Measurements from ENCODE around the gene ABI1. TPM values are rescaled to one million over a fixed set of nuclear protein-coding genes. Genes with fewer than 3 reads are reported as not detected.

Gene ABI1
- total RNA-seq, 1 experiment from 2014 or later = 36.9 TPM

DNA sequence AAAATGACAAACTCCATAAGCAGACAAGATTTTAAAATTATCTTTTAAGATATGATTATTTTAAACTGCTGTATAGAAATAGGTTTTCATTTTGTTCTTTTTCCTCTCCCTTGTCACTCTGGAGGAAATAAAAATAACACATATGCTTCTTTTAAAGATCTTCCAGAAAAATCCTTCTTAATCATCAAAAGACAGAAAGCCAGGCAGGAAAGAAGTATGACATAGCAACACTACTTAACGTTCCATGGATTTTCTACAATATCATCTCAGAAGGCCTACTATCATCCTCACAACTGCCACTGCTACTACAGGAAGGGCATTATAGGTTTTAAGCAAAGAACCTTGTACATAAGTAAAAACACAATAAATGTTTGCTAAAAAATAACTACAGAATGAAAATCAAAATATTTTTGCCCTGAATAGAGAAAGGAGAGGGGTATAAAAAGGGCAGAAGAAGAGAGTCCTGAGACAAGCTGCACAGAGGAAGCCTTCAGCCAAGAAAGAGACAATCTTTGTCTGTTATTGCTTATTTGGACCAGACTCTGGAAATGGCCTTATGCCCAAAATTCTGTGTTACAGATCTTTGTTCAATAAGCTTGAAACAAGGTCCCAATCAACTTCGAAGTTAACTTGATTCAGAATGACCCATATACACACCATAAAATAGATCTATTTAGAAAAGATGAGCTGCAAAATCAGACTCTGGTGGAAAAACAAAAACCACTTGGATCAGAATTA lies 67.8 kb downstream of the ABI1 start:
- Histone ChIP-seq H3K9ac (ENCODE audit: extremely low read depth, insufficient read length, low read length) (no peak overlapping the region), H3K23me2 (ENCODE audit: insufficient read length, low read depth, low read length, poor library complexity, severe bottlenecking) (no peaks in the 10 kb centered on the region), H3K18ac (ENCODE audit: insufficient read length, low read depth, low read length) (no peak overlapping the region), H3K79me2 (ENCODE audit: insufficient read depth, low read length) (no peaks in the 10 kb centered on the region; the same call in 1 of the 2 replicates), H2BK5ac (ENCODE audit: insufficient read length, low read length) (no peak overlapping the region), H3K4me2 (ENCODE audit: insufficient read depth, insufficient read length, low read length) (no peak overlapping the region), H2BK15ac (ENCODE audit: low read depth, low read length) (no peak overlapping the region), H2BK20ac (ENCODE audit: low read depth, low read length, poor library complexity, severe bottlenecking) (no peak overlapping the region), H3K9me3 (ENCODE audit: control insufficient read depth, low read depth, low read length) (no peaks in the 10 kb centered on the region), H2BK120ac (ENCODE audit: low read depth, low read length, poor library complexity, severe bottlenecking) (no peak overlapping the region), H3K27me3 (ENCODE audit: insufficient read depth, low read length) (no peaks in the 10 kb centered on the region), H3T11ph (ENCODE audit: low read length) (no peak overlapping the region), H3K27ac (ENCODE audit: insufficient read length, low read depth, low read length) (no peak overlapping the region), H2BK12ac (ENCODE audit: insufficient read length, low read depth, low read length) (no peak overlapping the region), H4K5ac (ENCODE audit: insufficient read length, low read depth, low read length) (no peak overlapping the region), H3K14ac (ENCODE audit: insufficient read depth, low read length) (no peak overlapping the region), H4K20me1 (ENCODE audit: control insufficient read depth, insufficient read depth, insufficient read length) (no peaks in the 10 kb centered on the region), H3K4ac (ENCODE audit: low read depth, low read length) (no peak overlapping the region), H3K23ac (ENCODE audit: insufficient read length, low read depth, low read length) (no peak overlapping the region), H2AK5ac (ENCODE audit: insufficient read length, low read length) (no peak overlapping the region), H3K79me1 (ENCODE audit: insufficient read depth, low read depth, low read length, poor library complexity, severe bottlenecking) (no peaks in the 10 kb centered on the region), H3K4me1 (ENCODE audit: insufficient read depth, low read length) (no peaks in the 10 kb centered on the region), H3K56ac (ENCODE audit: insufficient read length, low read depth, low read length) (no peak overlapping the region), H4K91ac (ENCODE audit: insufficient read length, low read depth, low read length) (no peak overlapping the region), H2AFZ (ENCODE audit: low read length) (no peak overlapping the region), H4K8ac (replicated peaks; ENCODE audit: insufficient read length, low read depth, low read length) (no peak overlapping the region)
- Mint-ChIP-seq H3K27ac (peak overlapping the region in 1 of 3 experiments; percentile 18; a peak in 1 of 7 replicates), H3K9me3 (peaks cover 12 to 19% of the 10 kb centered on the region in 2 experiments; a peak in 4 of 5 replicates), H3K27me3 (ENCODE audit: low read depth) (no peaks in the 10 kb centered on the region), H3K36me3 (ENCODE audit: insufficient read depth in 1 of 3, low read depth in 3 of 3) (peaks cover 5 to 33% (median 19%) of the 10 kb centered on the region in 3 experiments), H3K4me1 (peaks cover 0 to 5% of the 10 kb centered on the region in 2 experiments; a peak in 2 of 4 replicates), H3K4me3 (no peak overlapping the region)
- WGBS (ENCODE audit: extremely low coverage, insufficient read length, low lambda C conversion rate) = no CpG with 5 or more reads among the region's 2 CpGs
- TF ChIP-seq, protein P1, sequence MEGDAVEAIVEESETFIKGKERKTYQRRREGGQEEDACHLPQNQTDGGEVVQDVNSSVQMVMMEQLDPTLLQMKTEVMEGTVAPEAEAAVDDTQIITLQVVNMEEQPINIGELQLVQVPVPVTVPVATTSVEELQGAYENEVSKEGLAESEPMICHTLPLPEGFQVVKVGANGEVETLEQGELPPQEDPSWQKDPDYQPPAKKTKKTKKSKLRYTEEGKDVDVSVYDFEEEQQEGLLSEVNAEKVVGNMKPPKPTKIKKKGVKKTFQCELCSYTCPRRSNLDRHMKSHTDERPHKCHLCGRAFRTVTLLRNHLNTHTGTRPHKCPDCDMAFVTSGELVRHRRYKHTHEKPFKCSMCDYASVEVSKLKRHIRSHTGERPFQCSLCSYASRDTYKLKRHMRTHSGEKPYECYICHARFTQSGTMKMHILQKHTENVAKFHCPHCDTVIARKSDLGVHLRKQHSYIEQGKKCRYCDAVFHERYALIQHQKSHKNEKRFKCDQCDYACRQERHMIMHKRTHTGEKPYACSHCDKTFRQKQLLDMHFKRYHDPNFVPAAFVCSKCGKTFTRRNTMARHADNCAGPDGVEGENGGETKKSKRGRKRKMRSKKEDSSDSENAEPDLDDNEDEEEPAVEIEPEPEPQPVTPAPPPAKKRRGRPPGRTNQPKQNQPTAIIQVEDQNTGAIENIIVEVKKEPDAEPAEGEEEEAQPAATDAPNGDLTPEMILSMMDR (conservative IDR thresholded peaks at IDR 0.05) = no peak
- no peak for DNase-seq

All from H9 (cell line).